ENCODE measurements around the gene NCKAP5.

NCKAP5 gene

DNA sequence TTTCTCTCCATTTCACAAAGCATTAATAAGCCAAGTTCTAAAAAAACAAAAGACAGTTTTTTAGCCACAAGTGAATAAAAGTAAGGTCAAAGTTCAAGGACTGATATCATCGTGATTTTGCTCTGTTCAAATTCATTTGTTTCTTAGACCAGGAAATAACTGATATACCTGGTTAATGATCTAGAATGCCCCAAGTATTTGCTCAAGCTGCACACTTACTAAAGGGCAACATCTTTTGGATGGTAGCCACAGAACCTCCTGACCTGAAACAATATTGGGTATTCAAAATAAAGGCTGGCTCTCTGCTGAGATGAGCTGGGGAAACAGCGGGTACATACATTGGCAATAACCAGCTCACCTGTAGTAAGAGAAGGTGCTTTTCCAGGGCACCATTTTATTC is 583.5 kb downstream of the NCKAP5 start:
- no peak for DNase-seq (ENCODE audit: low read depth)

GRCh38 chr2:132980304-132980703 is 588.0 kb downstream of the NCKAP5 start:
- no peak for DNase-seq (ENCODE audit: low read depth)

GRCh38 chr2:132979339-132980093 is 588.7 kb downstream of the NCKAP5 start:
- no peak for DNase-seq (ENCODE audit: low read depth)

DNA sequence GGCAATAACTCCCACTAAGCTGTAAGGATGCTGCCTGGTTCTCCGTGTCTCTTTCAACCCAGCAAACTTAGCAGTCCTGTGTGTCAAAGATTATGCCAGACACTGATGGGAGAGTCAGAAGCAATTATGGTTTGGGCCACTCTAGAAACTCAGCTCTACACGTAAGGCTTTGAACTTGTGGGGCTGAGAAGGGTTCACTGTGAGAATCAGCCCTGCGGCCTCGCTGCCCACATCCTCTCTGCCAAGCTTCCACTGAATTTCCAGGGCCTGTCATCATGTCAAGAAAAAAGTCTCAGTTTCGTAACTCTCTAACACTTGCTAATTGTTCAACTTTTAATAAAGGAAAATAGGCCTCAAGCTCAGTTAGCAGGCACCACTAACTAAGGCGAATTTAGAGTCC is 589.4 kb downstream of the NCKAP5 start:
- no peak for DNase-seq (ENCODE audit: low read depth)

DNA sequence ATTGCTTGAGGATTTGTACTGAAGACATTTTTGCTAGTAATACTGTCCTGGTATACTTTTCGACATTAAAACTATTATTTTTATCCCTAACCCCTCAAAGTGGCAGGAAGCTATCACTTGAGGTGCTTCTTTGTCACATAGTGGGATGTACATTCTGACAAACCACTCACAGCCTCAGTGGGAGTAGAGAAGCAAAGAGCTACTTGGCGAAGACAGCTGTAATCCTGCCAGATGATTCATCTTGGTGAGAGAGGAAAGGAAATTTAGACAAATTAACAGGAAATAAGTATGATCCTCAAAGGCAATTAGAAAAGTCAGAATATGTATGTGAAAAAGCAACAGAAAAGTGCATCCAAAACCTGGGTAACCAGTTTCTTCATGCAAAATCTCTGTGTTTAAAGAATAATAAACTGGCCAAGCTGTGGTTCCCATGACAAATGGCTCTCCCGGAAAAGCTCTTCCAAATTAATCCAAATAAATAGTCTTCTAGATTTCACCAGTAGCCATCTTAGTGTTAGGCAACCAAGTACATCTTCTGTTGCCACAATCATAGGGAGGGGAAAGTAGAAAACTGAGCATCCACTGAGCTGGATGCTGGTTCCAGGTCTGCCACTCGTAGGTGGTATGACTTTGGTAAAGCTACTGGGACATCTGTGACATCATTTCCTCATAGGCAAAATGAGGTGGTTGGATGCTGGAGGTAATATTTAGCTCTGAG is 590.3 kb downstream of the NCKAP5 start:
- DNase-seq (ENCODE audit: low read depth), result no peak

DNA sequence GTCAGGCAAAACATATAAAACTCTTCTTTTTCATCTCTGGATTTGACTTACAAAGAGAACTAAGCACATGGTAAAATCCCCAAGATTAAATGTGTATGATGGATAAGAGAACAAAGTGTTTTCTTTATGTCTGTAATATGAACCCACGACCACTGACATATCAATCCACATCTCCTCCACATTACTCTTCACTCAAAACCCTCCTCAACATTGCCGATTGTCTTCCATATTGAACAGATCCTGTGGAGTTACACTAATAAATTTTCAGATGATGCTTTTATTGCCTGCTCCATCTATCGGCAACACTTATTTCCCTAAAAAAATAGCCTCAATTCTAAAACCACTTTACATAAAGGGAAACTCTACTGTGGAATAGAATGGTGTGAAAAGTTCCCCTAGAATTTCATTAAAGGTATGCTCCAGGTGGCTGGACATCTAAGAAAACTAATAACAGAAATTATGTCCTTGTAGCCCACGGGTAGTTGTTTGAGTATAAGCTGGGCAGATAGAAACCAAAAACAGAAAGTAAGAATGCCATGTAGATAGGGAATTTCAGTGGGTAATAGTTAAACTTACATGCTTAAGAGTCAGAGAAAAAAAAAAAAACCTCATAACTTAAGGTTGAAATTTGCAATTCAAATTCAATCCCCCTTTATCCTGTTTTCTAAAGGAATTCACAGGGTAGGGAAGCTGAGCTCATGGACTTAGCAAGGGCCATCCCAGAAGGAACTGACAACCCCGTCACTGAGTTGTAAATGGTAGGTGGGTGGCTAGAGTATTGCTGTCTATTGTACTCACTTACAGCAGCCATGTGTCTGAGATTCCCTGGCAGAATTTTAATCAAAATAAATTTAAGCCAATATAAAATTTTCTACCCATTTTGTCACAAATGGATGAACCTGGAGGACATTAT is 592.8 kb downstream of the NCKAP5 start:
- DNase-seq (ENCODE audit: low read depth), result no peak

GRCh38 chr2:132974467-132975095 is 593.7 kb downstream of the NCKAP5 start:
- DNase-seq (ENCODE audit: low read depth), result no peak

DNA sequence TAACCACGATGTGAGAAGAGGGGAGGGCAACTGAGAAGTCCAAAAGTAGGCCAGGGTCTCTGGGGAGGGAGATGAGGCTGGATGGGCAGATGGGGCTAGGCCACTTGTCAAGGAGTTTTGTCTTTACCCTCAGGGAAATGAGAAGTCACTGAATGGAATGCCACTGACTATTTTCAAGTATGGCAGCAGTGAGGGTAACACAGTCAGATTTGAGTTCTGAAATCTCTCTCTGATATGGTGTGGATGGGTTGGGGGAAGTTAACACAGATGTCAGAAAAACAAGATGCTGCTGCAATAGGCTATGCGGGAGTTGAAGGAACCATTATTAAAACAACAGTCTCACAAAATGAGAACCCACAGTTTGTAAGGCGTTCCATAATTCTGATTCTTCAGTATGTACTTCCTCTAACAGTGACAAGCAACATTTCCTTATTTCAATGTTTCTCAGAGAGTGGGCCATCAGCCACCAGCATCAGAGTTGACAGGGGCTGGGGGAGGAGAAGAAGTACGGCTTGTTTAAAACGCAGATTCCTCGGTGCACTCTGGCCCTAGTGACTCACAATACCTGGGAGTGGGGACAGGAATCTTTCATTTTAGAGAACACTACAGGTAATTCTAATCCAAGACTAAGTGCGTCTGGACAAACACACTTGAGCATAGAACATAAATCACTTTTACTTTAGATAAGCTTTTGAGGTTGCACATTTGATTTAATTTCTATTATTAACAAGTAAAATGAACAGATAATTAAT is 596.8 kb downstream of the NCKAP5 start:
- DNase-seq (ENCODE audit: low read depth), result no peak

DNA sequence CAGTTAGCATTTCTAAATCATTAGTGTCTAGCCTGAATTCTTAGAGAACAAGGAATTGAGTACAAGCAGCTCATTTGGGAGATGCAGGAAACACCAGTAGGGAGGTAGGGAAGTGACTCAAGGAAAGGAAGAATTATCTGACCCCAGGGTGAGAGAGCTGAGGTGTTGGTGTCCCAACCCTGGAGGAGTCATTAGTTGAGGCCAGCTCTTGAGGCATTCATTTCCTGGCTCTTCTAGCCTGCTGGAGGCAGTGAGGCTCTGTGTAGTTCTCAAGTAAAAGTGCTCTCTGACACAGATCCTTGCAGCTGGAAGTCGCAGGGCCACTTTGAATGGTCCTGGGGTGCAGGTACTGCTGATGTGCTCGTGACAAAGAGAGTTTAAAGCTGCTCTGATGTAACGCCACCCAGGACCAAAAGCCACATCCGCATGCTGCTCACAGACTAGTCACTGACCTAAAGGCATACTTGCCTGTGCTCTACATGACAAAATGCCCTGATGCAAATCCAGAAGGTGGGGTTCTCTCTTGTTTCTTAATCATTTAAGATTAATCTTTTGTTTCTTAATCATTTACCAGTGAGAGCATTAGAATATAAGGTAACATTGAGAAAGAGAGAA is 598.8 kb downstream of the NCKAP5 start:
- DNase-seq (ENCODE audit: low read depth), result no peak

DNA sequence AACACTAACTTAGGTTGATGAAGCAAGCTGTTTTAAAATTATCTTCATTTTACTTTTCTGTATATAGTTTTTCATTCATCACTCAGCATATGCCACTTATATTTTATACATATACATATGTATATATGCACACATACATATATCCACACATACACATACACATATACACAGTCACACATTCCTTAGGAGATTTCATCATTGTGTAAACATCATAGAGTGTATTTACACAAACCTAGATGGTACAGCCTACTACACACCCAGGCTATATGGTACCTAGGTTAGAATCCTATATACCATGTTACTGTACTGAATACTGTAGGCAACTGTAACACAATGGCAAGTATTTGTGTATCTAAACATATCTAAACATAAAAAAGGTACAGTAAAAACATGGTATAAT is 602.8 kb downstream of the NCKAP5 start:
- no peak for DNase-seq (ENCODE audit: low read depth)

GRCh38 chr2:132963161-132963560 is 605.1 kb downstream of the NCKAP5 start:
- no peak for DNase-seq (ENCODE audit: low read depth)

GRCh38 chr2:132958887-132959286 is 609.4 kb downstream of the NCKAP5 start:
- no peak for DNase-seq (ENCODE audit: low read depth)

- no peak for DNase-seq (ENCODE audit: low read depth)
Measured at GRCh38 chr2:132955871-132956615, 612.2 kb downstream of the NCKAP5 start.

DNA sequence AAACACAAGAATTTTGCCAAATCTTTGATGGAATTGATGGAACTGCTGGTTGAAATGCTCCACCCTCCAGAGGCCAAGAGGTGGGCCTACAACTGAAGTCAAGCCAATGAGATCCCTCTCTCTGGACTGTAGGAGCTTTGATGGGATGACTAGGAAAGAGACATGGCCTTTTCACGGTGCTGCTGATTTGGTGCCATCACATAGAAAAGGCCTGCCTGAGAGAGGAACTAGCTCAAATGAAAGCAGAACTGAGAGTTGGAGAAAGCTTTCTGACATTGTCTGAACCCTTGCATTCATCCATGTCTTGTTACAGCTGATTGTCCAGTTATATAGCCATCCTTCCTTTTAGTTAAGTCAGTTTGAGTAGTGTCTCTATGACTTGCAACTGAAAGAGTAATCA is 614.5 kb downstream of the NCKAP5 start:
- DNase-seq (ENCODE audit: low read depth), result no peak

DNA sequence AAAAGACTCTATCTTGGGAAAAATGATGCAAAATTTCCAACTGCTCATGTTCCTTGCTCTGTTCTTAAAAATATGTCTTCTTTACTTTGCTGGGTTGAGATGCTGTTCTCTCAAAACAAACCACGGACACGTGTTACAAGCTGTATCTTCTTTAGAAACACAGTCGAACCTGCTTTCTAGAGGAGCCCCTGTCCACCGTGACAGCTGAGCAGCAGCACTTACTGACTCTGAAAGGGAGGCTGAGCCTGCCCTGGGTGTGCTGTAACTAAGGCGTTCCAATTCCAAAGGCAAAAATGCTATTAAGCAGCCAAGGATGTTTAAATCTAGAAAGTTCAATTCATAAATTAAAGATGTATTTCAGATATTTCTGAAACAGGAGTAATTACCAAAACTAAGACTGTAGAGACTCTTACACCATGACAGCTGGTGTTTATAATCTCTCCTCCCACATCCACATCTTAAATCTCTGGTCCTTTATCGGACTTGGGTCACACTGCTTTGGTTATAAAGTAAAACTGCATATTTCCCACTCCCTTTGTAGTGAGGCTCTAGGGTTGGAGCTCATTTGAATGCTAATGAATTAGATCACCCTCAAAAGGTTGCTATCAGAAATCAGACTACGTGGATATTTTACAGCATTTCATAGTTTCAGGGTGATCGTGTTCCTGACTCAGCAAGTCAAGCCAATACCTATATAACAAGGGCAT is 617.1 kb downstream of the NCKAP5 start:
- DNase-seq (ENCODE audit: low read depth), result no peak

GRCh38 chr2:132949108-132949507 is 619.2 kb downstream of the NCKAP5 start:
- no peak for DNase-seq (ENCODE audit: low read depth)

DNA sequence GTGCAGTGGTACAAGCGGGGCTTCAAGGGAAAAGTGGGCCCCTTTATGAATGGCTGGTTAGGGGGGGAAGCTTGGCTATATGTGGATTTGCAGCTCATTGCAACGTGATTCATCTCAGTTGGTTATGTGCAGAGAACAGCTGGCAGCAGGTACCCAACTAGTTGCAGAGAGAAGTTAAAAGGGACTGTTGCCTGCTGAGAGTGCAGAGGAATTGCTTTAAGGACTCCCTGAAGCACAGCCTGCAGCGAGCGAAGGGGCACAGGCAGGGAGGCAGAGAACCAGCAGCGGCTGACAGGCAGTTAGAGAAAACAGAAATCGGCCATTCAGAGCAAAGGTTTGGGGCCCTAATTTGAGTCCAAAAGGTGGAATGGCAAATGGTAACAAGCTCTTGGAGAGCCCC is 620.1 kb downstream of the NCKAP5 start:
- no peak for DNase-seq (ENCODE audit: low read depth)

DNA sequence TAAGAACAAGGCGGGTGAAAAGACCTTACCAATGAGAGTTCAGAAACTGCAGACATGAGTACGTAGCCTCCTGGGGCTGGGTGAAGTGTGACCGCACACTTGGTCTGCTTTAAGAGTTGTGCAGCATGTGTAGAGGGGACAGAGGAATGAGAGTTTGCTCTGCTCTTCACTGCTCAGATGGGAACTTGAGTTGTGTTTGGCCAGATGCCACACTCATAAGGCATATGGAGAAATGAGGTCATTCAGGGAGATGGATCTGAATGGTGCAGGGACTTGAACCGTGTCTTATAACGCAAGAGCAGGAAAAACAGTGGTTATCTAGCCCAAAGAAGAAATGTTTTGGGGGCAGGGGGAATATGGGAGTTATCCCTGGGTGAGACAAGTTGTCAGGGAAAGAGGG is 624.4 kb downstream of the NCKAP5 start:
- DNase-seq (ENCODE audit: low read depth), result no peak

- no peak for DNase-seq (ENCODE audit: low read depth)
Measured at GRCh38 chr2:132941296-132942020, 626.8 kb downstream of the NCKAP5 start.
